Astrocyte (in vitro differentiated cells and primary cell): ENCODE results near the gene HYOU1. TPM values are rescaled to one million over a fixed set of nuclear protein-coding genes. Genes with fewer than 3 reads are reported as not detected.

Experiments
- DNase-seq: peaks from one replicate; pipeline ENCODE4 v3.0.0-alpha.2; 2010; ENCODE audit warnings: low read depth
- FAIRE-seq: peaks from 2 replicates; lab custom pipeline; 2011; peaks lifted over from hg19 to GRCh38; lab: Jason Lieb, UNC
- H2AFZ ChIP-seq: 2 replicates; pipeline ENCODE4 v1.6.0; 2012; ENCODE audit warnings: low read depth, low read length, inconsistent platforms
- H3K27ac ChIP-seq: 2 replicates; pipeline ENCODE4 v1.5.1; 2011; ENCODE audit warnings: low read depth, low read length, inconsistent platforms
- H3K27me3 ChIP-seq: 2 replicates; pipeline ENCODE4 v1.6.0; 2011; ENCODE audit warnings: low read length, inconsistent platforms; ENCODE audit not compliant: insufficient read depth
- H3K36me3 ChIP-seq: 2 replicates; pipeline ENCODE4 v1.5.1; 2011; ENCODE audit warnings: low read length, inconsistent platforms; ENCODE audit not compliant: insufficient read depth
- H3K4me1 ChIP-seq: 2 replicates; pipeline ENCODE4 v1.5.1; 2011; ENCODE audit warnings: low read length, inconsistent platforms; ENCODE audit not compliant: insufficient read depth
- H3K4me2 ChIP-seq: 2 replicates; pipeline ENCODE4 v1.6.0; 2012; ENCODE audit warnings: low read length, inconsistent platforms
- H3K4me3 ChIP-seq: 2 replicates; pipeline ENCODE4 v1.5.1; 2011; ENCODE audit warnings: low read depth, mild to moderate bottlenecking, low read length, inconsistent platforms; ENCODE audit not compliant: insufficient read depth
- H3K79me2 ChIP-seq: 2 replicates; pipeline ENCODE4 v1.6.0; 2012; ENCODE audit warnings: mild to moderate bottlenecking, low read length, inconsistent platforms; ENCODE audit not compliant: insufficient read depth
- H3K9ac ChIP-seq: 2 replicates; pipeline ENCODE4 v1.6.0; 2012; ENCODE audit warnings: mild to moderate bottlenecking, low read length, inconsistent platforms
- H3K9me3 ChIP-seq: 2 replicates; pipeline ENCODE4 v1.5.1; 2012; ENCODE audit warnings: low read depth, mild to moderate bottlenecking, low read length, inconsistent platforms; ENCODE audit not compliant: insufficient read depth
- H4K20me1 ChIP-seq: 2 replicates; pipeline ENCODE4 v1.6.0; 2012; ENCODE audit warnings: low read length, inconsistent platforms; ENCODE audit not compliant: insufficient read depth
- H3K27ac Mint-ChIP-seq: one replicate; pipeline ENCODE4 v1.8.0; 2021; ENCODE audit warnings: mild to moderate bottlenecking, mixed read lengths; ENCODE audit not compliant: unreplicated experiment
- H3K27me3 Mint-ChIP-seq: one replicate; pipeline ENCODE4 v1.8.0; 2021; ENCODE audit warnings: low read depth, mixed read lengths; ENCODE audit not compliant: unreplicated experiment
- H3K36me3 Mint-ChIP-seq: one replicate; pipeline ENCODE4 v1.8.0; 2021; ENCODE audit warnings: low read depth, mixed read lengths; ENCODE audit not compliant: unreplicated experiment
- H3K4me1 Mint-ChIP-seq: one replicate; pipeline ENCODE4 v1.8.0; 2021; ENCODE audit warnings: low read depth, mixed read lengths; ENCODE audit not compliant: unreplicated experiment
- H3K4me3 Mint-ChIP-seq: one replicate; pipeline ENCODE4 v1.8.0; 2021; ENCODE audit warnings: mild to moderate bottlenecking, moderate library complexity, mixed read lengths; ENCODE audit not compliant: unreplicated experiment
- H3K9me3 Mint-ChIP-seq: one replicate; pipeline ENCODE4 v1.8.0; 2021; ENCODE audit warnings: mild to moderate bottlenecking, mixed read lengths; ENCODE audit not compliant: unreplicated experiment
- EZH2 ChIP-seq: IDR thresholded peaks from 2 replicates; pipeline ENCODE4 v1.6.1; 2012; ENCODE audit warnings: mild to moderate bottlenecking, low read length, inconsistent platforms; ENCODE audit not compliant: insufficient read depth
- total RNA-seq: library from RNA; stranded (reverse); gene quantifications from 2 replicates; pipeline ENCODE4 v1.2.1, GENCODE V29; 2021
- TF ChIP-seq, protein P1 (sequence below): IDR thresholded peaks from 2 replicates; pipeline ENCODE4 v1.5.1; 2011; ENCODE audit warnings: low read depth, mild to moderate bottlenecking, inconsistent platforms, low read length, moderate library complexity; ENCODE audit not compliant: insufficient read depth

The HYOU1 gene
- total RNA-seq, 1 donor from 2014 or later, result 282 TPM

- peak overlapping the region; percentile 93 for H3K4me3 Mint-ChIP-seq
- Histone ChIP-seq H3K9me3 (no peaks in the 10 kb centered on the region), H3K9ac (peak overlapping the region; percentile 91), H3K4me1 (peaks cover 18% of the 10 kb centered on the region), H2AFZ (no peak overlapping the region), H3K79me2 (peaks cover 47% of the 10 kb centered on the region), H3K4me2 (peak overlapping the region; percentile 91), H3K36me3 (peaks cover 45% of the 10 kb centered on the region), H3K27me3 (no peaks in the 10 kb centered on the region), H3K27ac (peak overlapping the region; percentile 83), H3K4me3 (peak overlapping the region; percentile 78), H4K20me1 (peaks cover 54% of the 10 kb centered on the region)
- H3K27ac Mint-ChIP-seq, result peak overlapping the region; percentile 63
- H3K9me3 Mint-ChIP-seq, result no peaks in the 10 kb centered on the region
- no peaks in the 10 kb centered on the region for H3K27me3 Mint-ChIP-seq
- FAIRE-seq, result no peak
- no peak for DNase-seq
- peaks cover 25% of the 10 kb centered on the region for H3K36me3 Mint-ChIP-seq
- peaks cover 14% of the 10 kb centered on the region for H3K4me1 Mint-ChIP-seq
- TF ChIP-seq EZH2, result no peak
- TF ChIP-seq, protein P1, sequence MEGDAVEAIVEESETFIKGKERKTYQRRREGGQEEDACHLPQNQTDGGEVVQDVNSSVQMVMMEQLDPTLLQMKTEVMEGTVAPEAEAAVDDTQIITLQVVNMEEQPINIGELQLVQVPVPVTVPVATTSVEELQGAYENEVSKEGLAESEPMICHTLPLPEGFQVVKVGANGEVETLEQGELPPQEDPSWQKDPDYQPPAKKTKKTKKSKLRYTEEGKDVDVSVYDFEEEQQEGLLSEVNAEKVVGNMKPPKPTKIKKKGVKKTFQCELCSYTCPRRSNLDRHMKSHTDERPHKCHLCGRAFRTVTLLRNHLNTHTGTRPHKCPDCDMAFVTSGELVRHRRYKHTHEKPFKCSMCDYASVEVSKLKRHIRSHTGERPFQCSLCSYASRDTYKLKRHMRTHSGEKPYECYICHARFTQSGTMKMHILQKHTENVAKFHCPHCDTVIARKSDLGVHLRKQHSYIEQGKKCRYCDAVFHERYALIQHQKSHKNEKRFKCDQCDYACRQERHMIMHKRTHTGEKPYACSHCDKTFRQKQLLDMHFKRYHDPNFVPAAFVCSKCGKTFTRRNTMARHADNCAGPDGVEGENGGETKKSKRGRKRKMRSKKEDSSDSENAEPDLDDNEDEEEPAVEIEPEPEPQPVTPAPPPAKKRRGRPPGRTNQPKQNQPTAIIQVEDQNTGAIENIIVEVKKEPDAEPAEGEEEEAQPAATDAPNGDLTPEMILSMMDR, result no peak
These were observed 1.1 kb downstream of the HYOU1 start for GRCh38 chr11:119055901-119056300.

GRCh38 chr11:119054418-119054817 is 2.6 kb downstream of the HYOU1 start:
- H3K4me2 ChIP-seq, result no peak overlapping the region
- peaks cover 18% of the 10 kb centered on the region for H3K4me1 ChIP-seq
- H3K27me3 ChIP-seq, result no peaks in the 10 kb centered on the region
- TF ChIP-seq, protein P1, result no peak
- DNase-seq, result no peak
- peaks cover 30% of the 10 kb centered on the region for H3K36me3 Mint-ChIP-seq
- H3K9me3 Mint-ChIP-seq, result no peaks in the 10 kb centered on the region
- peaks cover 47% of the 10 kb centered on the region for H3K79me2 ChIP-seq
- peaks cover 14% of the 10 kb centered on the region for H3K4me1 Mint-ChIP-seq
- no peak for FAIRE-seq
- no peaks in the 10 kb centered on the region for H3K9me3 ChIP-seq
- no peaks in the 10 kb centered on the region for H3K27me3 Mint-ChIP-seq
- H3K4me3 Mint-ChIP-seq, result peak overlapping the region; percentile 61
- H4K20me1 ChIP-seq, result peaks cover 67% of the 10 kb centered on the region
- no peak overlapping the region for H3K27ac ChIP-seq
- H2AFZ ChIP-seq, result no peak overlapping the region
- peak overlapping the region; percentile 22 for H3K9ac ChIP-seq
- H3K36me3 ChIP-seq, result peaks cover 56% of the 10 kb centered on the region
- no peak overlapping the region for H3K4me3 ChIP-seq
- H3K27ac Mint-ChIP-seq, result no peak overlapping the region

DNA sequence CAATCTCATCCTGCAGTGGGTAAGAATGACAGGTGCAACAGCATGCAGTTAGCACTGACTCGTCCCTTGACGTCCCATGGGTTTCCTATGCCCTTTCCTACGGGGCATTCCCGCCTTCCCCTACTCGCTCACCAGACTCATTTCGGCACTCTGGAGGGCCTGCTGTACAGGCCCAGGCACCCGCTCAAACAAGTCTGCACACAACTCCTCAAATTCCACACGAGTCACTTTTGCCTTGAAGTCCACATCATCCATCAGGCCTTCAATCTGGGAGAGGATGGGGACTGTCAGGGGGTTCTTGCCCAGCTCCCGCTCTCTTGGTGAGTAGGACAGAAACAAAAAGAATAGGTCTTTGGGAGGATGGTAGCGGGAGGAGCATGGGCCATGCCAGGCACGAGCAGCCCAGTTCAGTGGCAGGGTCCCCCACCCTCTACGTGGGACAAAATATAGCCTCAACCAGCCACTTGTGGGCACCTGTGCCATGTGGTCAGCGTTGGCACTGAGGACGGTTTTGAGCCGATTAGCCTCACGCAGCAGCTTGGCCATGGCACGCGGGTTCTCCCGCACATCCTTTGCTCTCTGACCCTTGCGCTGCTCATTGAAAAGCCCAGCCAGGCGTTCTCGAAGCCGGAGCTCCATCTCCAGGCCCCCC is 4.7 kb downstream of the HYOU1 start:
- DNase-seq (no peak), FAIRE-seq (no peak)
- no peaks in the 10 kb centered on the region for H3K27me3 ChIP-seq
- H3K4me1 ChIP-seq, result peaks cover 10% of the 10 kb centered on the region
- no peak overlapping the region for H3K27ac ChIP-seq
- H3K4me1 Mint-ChIP-seq, result peaks cover 7% of the 10 kb centered on the region
- H3K36me3 Mint-ChIP-seq, result peaks cover 43% of the 10 kb centered on the region
- H3K4me3 ChIP-seq, result no peak overlapping the region
- no peaks in the 10 kb centered on the region for H3K9me3 ChIP-seq
- no peaks in the 10 kb centered on the region for H3K27me3 Mint-ChIP-seq
- H4K20me1 ChIP-seq, result peaks cover 85% of the 10 kb centered on the region
- peaks cover 66% of the 10 kb centered on the region for H3K36me3 ChIP-seq
- no peak overlapping the region for H3K27ac Mint-ChIP-seq
- no peaks in the 10 kb centered on the region for H3K9me3 Mint-ChIP-seq
- peak overlapping the region; percentile 20 for H3K4me3 Mint-ChIP-seq
- no peak overlapping the region for H3K4me2 ChIP-seq
- H2AFZ ChIP-seq, result no peak overlapping the region
- no peak overlapping the region for H3K9ac ChIP-seq
- H3K79me2 ChIP-seq, result peaks cover 42% of the 10 kb centered on the region
- TF ChIP-seq, protein P1, result no peak
- TF ChIP-seq EZH2, result no peak
